Kidney (tissue), 14 donors: ENCODE results near the gene PAXX. TPM values are rescaled to one million over a fixed set of nuclear protein-coding genes. Genes with fewer than 3 reads are reported as not detected.

ENCODE experiments used
- DNase-seq, 5 donors: peaks; one replicate each; pipeline ENCODE4 v3.0.0-alpha.2; 2013 to 2020
- FAIRE-seq: peaks from 2 replicates; lab custom pipeline; 2012; peaks lifted over from hg19 to GRCh38; lab: Jason Lieb, UNC
- H3K27ac ChIP-seq, 2 donors: one replicate each; pipeline ENCODE4 v1.7.0; 2013; ENCODE audit warnings: low read depth in 2 of 2, low read length in 2 of 2, inconsistent platforms in 1 of 2
- H3K27me3 ChIP-seq: one replicate; pipeline ENCODE4 v1.7.1; 2013; ENCODE audit warnings: low read length, inconsistent platforms; ENCODE audit not compliant: control insufficient read depth, insufficient read depth
- H3K36me3 ChIP-seq, 3 donors: one replicate each; pipeline versions ENCODE4 v1.7.0 to v1.7.1; 2013; ENCODE audit warnings: low read length in 3 of 3, control low read depth in 1 of 3, inconsistent platforms in 1 of 3; ENCODE audit not compliant: insufficient read depth in 3 of 3, control insufficient read depth in 2 of 3
- H3K4me1 ChIP-seq, 3 donors: one replicate each; pipeline versions ENCODE4 v1.7.0 to v1.7.1; 2013; ENCODE audit warnings: low read length in 3 of 3, inconsistent platforms in 1 of 3, low read depth in 1 of 3; ENCODE audit not compliant: control insufficient read depth in 2 of 3, insufficient read depth in 2 of 3
- H3K4me3 ChIP-seq, 3 donors: one replicate each; pipeline versions ENCODE4 v1.7.0 to v1.8.1; 2013; ENCODE audit warnings: low read length in 3 of 3, control low read depth in 1 of 3, inconsistent platforms in 1 of 3
- H3K9ac ChIP-seq, 3 donors: one replicate each; pipeline versions ENCODE4 v1.7.0 to v1.7.1; 2013; ENCODE audit warnings: low read length in 3 of 3, control low read depth in 1 of 3, inconsistent platforms in 1 of 3
- H3K9me3 ChIP-seq, 3 donors: one replicate each; pipeline versions ENCODE4 v1.7.0 to v1.7.1; 2013; ENCODE audit warnings: low read length in 3 of 3, control low read depth in 1 of 3, inconsistent platforms in 1 of 3; ENCODE audit not compliant: control insufficient read depth in 2 of 3, insufficient read depth in 1 of 3
- CTCF ChIP-seq: IDR thresholded peaks from 3 replicates; pipeline ENCODE4 v1.5.1; 2012; ENCODE audit warnings: mild to moderate bottlenecking, moderate library complexity, borderline replicate concordance; ENCODE audit not compliant: insufficient read depth; ENCODE audit errors: extremely low read depth
- intact Hi-C: fragments of 100-400 bp; cut with DNase I; formaldehyde crosslinking; loops from one replicate; pipeline ENCODE4 v1.11.1; 2022
- polyA plus RNA-seq: library from polyadenylated mRNA; stranded (reverse); fragments of 350-450 nt; fragmentation: Illumina TruSeq; extraction: RNeasy Lipid Tissue Mini Kit (QIAGEN cat#74804); gene quantifications from one replicate; pipeline ENCODE4 v1.2.3, GENCODE V29; 2014; ENCODE audit warnings: low read depth, low replicate concordance; ENCODE audit not compliant: insufficient read depth
- total RNA-seq: library from RNA; stranded (reverse); fragmentation: NEBNext Ultra II Directional; extraction: Animal tissue kit (Norgen Biotek cat#: 25700); gene quantifications from one replicate; pipeline ENCODE4 v1.2.1, GENCODE V29; 2021
- donor health status: control.
- donor health status: control.
- donor health status: control.
- donor health status: control.
- donor health status: control.
- donor health status: DM: yes; HTN: yes; CAD: no.
- donor health status: Normal renal cell carcinoma (clear cell type).

Gene PAXX
- total and polyA plus RNA-seq, 2 donors from 2014 or later = 54.2 to 80.9 TPM

DNA sequence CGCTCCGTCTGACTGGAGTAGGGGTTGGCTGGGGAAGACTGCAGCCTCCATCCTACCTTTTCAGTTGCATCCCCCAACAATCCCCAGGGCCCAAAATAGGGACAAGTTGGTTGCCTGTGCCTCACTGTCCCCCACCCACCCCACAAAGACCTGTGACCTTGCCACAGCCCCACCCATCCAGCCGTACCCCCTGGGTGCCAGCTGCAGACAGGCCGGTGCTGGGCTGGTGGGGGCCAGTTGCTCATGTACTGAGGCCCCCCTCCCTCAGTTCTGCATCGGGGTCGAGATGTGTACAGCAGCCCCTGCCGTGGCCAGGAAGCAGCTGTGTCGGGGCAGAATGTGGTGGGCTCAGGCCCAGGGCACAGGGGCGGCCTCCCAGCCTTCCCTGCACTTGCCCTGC lies 9.1 kb upstream of the PAXX start:
- no peak for TF ChIP-seq CTCF
- Histone ChIP-seq H3K4me3 (no peak overlapping the region), H3K4me1 (no peaks in the 10 kb centered on the region), H3K9me3 (no peaks in the 10 kb centered on the region), H3K9ac (no peak overlapping the region), H3K27me3 (peaks cover 7% of the 10 kb centered on the region), H3K36me3 (peaks cover 0 to 3% (median 0%) of the 10 kb centered on the region in 3 donors), H3K27ac (no peak overlapping the region)
- FAIRE-seq (no peak), DNase-seq (no peak)
- intact Hi-C loops = no loop called here

GRCh38 chr9:136983656-136984314 lies 8.4 kb upstream of the PAXX start:
- H3K27me3 ChIP-seq = peaks cover 7% of the 10 kb centered on the region
- no peaks in the 10 kb centered on the region for H3K4me1 ChIP-seq
- no peak for TF ChIP-seq CTCF
- no peak overlapping the region for H3K27ac ChIP-seq
- H3K4me3 ChIP-seq = no peak overlapping the region
- DNase-seq (no peak), FAIRE-seq (no peak)
- H3K36me3 ChIP-seq = peaks cover 0 to 3% (median 0%) of the 10 kb centered on the region in 3 donors
- H3K9ac ChIP-seq = no peak overlapping the region
- H3K9me3 ChIP-seq = no peaks in the 10 kb centered on the region
- intact Hi-C loops = no loop called here

- Histone ChIP-seq H3K27me3 (peaks cover 7% of the 10 kb centered on the region), H3K4me3 (no peak overlapping the region), H3K36me3 (peaks cover 0 to 3% (median 0%) of the 10 kb centered on the region in 3 donors), H3K27ac (no peak overlapping the region), H3K9ac (no peak overlapping the region), H3K9me3 (no peaks in the 10 kb centered on the region), H3K4me1 (no peaks in the 10 kb centered on the region)
- DNase-seq = no peak
- intact Hi-C loops = no loop called here
- no peak for FAIRE-seq
- no peak for TF ChIP-seq CTCF
Observed at GRCh38 chr9:136984464-136985026, 7.7 kb upstream of the PAXX start.
